Liver (tissue), 3 donors: ENCODE results near the gene CELF1.

ENCODE experiments used
- EGR1 ChIP-seq, 2 donors: IDR thresholded peaks; 2 replicates each; pipeline ENCODE4 v1.6.1; 2016 to 2018; ENCODE audit warnings: antibody characterized with exemption in 2 of 2, low read depth in 2 of 2
- FOXA1 ChIP-seq: IDR thresholded peaks from 2 replicates; pipeline ENCODE4 v1.6.1; 2016; ENCODE audit warnings: antibody characterized with exemption
- GABPA ChIP-seq, 2 donors: IDR thresholded peaks in 1 of 2; conservative IDR thresholded peaks in 1 of 2; 2 replicates each; pipeline ENCODE4 v1.6.1; 2016; ENCODE audit warnings: antibody characterized with exemption in 2 of 2, mild to moderate bottlenecking in 1 of 2, moderate library complexity in 1 of 2
- JUND ChIP-seq, 2 donors: IDR thresholded peaks; 2 replicates each; pipeline ENCODE4 v1.6.1; 2016; ENCODE audit warnings: antibody characterized with exemption in 2 of 2
- NR2F2 ChIP-seq: IDR thresholded peaks from 2 replicates; pipeline ENCODE4 v1.6.1; 2016; ENCODE audit warnings: antibody characterized with exemption
- RAD21 ChIP-seq, 2 donors: IDR thresholded peaks; 2 replicates each; pipeline ENCODE4 v1.6.1; 2016; ENCODE audit warnings: antibody characterized with exemption in 2 of 2, mild to moderate bottlenecking in 2 of 2
- RXRA ChIP-seq, 2 donors: IDR thresholded peaks; 2 replicates each; pipeline ENCODE4 v1.6.1; 2017 to 2018; ENCODE audit warnings: antibody characterized with exemption in 2 of 2, mild to moderate bottlenecking in 1 of 2
- SP1 ChIP-seq: IDR thresholded peaks from 2 replicates; pipeline ENCODE4 v1.6.1; 2018; ENCODE audit warnings: antibody characterized with exemption, mild to moderate bottlenecking
- YY1 ChIP-seq: IDR thresholded peaks from 2 replicates; pipeline ENCODE4 v1.6.1; 2016; ENCODE audit warnings: antibody characterized with exemption, mild to moderate bottlenecking
- TF ChIP-seq, protein P1 (sequence below): fragments of 150-350 bp; IDR thresholded peaks from 2 replicates; pipeline ENCODE4 v1.5.1; 2017; ENCODE audit warnings: improper control_type of control experiment, low read depth, low read length; ENCODE audit not compliant: missing input control
- TF ChIP-seq, protein P2 (sequence below): IDR thresholded peaks from 2 replicates; pipeline ENCODE4 v1.6.1; 2016; ENCODE audit warnings: antibody characterized with exemption
- TF ChIP-seq, protein P3 (sequence below): IDR thresholded peaks from 2 replicates; pipeline ENCODE4 v1.6.1; 2016; ENCODE audit warnings: antibody characterized with exemption, mild to moderate bottlenecking
- TF ChIP-seq, protein P4 (sequence below): IDR thresholded peaks from 2 replicates; pipeline ENCODE4 v1.6.1; 2016; ENCODE audit warnings: antibody characterized with exemption
- donor health status: healthy.
- donor health status: healthy.

DNA sequence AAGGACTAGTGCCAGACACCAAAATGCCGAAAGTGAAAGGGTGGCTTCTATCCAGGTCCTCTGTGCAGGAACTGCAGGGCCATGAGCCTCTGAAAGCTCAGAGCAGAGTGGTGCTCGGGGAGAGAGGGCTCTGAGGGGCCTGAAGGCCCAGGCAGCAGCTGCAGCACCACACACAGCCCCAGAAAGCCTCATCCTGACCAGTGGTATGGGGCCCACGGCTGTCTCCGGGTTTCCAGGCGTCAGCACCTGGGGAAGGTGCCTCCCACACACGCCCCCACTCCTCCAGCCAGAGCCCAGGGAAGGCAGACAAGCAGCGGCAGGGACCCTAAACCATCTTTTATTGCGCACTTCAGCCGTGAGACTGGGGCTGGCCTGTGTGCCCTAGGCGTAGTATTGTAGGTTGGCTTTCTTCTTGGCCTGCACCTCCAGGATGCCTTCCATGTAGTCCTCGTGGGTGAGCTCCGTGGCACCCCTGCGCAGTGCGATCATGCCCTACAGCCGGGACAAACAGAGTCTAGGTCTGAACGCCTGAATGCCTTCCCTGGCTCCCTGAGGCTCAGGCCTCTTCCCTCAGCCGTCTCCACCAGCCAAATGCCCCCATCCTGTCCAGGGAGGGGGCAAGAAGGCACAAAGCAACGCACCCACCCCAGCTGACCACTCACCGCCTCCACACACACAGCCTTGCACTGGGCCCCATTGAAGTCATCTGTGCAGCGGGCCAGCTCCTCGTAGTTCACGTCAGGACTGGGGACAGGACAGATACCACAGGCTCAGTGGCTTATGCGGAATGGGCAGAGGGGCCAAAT, 134.3 kb downstream of the CELF1 start:
- TF ChIP-seq, protein P1, sequence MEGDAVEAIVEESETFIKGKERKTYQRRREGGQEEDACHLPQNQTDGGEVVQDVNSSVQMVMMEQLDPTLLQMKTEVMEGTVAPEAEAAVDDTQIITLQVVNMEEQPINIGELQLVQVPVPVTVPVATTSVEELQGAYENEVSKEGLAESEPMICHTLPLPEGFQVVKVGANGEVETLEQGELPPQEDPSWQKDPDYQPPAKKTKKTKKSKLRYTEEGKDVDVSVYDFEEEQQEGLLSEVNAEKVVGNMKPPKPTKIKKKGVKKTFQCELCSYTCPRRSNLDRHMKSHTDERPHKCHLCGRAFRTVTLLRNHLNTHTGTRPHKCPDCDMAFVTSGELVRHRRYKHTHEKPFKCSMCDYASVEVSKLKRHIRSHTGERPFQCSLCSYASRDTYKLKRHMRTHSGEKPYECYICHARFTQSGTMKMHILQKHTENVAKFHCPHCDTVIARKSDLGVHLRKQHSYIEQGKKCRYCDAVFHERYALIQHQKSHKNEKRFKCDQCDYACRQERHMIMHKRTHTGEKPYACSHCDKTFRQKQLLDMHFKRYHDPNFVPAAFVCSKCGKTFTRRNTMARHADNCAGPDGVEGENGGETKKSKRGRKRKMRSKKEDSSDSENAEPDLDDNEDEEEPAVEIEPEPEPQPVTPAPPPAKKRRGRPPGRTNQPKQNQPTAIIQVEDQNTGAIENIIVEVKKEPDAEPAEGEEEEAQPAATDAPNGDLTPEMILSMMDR, result no peak
- no peak for TF ChIP-seq YY1
- TF ChIP-seq, protein P2, sequence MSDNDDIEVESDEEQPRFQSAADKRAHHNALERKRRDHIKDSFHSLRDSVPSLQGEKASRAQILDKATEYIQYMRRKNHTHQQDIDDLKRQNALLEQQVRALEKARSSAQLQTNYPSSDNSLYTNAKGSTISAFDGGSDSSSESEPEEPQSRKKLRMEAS, result no peak
- TF ChIP-seq RAD21 (IDR thresholded peaks at IDR 0.05), result no peak
- TF ChIP-seq GABPA (IDR thresholded peaks at IDR 0.05 in 1 of 2, conservative IDR thresholded peaks at IDR 0.05 in 1 of 2), result no peak
- TF ChIP-seq, protein P3, sequence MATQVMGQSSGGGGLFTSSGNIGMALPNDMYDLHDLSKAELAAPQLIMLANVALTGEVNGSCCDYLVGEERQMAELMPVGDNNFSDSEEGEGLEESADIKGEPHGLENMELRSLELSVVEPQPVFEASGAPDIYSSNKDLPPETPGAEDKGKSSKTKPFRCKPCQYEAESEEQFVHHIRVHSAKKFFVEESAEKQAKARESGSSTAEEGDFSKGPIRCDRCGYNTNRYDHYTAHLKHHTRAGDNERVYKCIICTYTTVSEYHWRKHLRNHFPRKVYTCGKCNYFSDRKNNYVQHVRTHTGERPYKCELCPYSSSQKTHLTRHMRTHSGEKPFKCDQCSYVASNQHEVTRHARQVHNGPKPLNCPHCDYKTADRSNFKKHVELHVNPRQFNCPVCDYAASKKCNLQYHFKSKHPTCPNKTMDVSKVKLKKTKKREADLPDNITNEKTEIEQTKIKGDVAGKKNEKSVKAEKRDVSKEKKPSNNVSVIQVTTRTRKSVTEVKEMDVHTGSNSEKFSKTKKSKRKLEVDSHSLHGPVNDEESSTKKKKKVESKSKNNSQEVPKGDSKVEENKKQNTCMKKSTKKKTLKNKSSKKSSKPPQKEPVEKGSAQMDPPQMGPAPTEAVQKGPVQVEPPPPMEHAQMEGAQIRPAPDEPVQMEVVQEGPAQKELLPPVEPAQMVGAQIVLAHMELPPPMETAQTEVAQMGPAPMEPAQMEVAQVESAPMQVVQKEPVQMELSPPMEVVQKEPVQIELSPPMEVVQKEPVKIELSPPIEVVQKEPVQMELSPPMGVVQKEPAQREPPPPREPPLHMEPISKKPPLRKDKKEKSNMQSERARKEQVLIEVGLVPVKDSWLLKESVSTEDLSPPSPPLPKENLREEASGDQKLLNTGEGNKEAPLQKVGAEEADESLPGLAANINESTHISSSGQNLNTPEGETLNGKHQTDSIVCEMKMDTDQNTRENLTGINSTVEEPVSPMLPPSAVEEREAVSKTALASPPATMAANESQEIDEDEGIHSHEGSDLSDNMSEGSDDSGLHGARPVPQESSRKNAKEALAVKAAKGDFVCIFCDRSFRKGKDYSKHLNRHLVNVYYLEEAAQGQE, result no peak
- TF ChIP-seq SP1, result no peak
- TF ChIP-seq FOXA1, result no peak
- TF ChIP-seq, protein P4, sequence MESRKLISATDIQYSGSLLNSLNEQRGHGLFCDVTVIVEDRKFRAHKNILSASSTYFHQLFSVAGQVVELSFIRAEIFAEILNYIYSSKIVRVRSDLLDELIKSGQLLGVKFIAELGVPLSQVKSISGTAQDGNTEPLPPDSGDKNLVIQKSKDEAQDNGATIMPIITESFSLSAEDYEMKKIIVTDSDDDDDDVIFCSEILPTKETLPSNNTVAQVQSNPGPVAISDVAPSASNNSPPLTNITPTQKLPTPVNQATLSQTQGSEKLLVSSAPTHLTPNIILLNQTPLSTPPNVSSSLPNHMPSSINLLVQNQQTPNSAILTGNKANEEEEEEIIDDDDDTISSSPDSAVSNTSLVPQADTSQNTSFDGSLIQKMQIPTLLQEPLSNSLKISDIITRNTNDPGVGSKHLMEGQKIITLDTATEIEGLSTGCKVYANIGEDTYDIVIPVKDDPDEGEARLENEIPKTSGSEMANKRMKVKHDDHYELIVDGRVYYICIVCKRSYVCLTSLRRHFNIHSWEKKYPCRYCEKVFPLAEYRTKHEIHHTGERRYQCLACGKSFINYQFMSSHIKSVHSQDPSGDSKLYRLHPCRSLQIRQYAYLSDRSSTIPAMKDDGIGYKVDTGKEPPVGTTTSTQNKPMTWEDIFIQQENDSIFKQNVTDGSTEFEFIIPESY, result no peak
- no peak for TF ChIP-seq RXRA (IDR thresholded peaks at IDR 0.05)
- TF ChIP-seq EGR1 (IDR thresholded peaks at IDR 0.05; ENCODE audit: low read depth in 2 of 2), result no peak
- TF ChIP-seq JUND (IDR thresholded peaks at IDR 0.05), result no peak
- no peak for TF ChIP-seq NR2F2
